GM18519 (cell line): ENCODE data around the gene PTPRN2.

Source experiments
- ATAC-seq: cut with Tn5 transposase; IDR thresholded peaks from one replicate; pipeline ENCODE4 v1.9.1; 2021; ENCODE audit warnings: mild to moderate bottlenecking, moderate library complexity; ENCODE audit not compliant: unreplicated experiment, low FRiP score

PTPRN2 gene

DNA sequence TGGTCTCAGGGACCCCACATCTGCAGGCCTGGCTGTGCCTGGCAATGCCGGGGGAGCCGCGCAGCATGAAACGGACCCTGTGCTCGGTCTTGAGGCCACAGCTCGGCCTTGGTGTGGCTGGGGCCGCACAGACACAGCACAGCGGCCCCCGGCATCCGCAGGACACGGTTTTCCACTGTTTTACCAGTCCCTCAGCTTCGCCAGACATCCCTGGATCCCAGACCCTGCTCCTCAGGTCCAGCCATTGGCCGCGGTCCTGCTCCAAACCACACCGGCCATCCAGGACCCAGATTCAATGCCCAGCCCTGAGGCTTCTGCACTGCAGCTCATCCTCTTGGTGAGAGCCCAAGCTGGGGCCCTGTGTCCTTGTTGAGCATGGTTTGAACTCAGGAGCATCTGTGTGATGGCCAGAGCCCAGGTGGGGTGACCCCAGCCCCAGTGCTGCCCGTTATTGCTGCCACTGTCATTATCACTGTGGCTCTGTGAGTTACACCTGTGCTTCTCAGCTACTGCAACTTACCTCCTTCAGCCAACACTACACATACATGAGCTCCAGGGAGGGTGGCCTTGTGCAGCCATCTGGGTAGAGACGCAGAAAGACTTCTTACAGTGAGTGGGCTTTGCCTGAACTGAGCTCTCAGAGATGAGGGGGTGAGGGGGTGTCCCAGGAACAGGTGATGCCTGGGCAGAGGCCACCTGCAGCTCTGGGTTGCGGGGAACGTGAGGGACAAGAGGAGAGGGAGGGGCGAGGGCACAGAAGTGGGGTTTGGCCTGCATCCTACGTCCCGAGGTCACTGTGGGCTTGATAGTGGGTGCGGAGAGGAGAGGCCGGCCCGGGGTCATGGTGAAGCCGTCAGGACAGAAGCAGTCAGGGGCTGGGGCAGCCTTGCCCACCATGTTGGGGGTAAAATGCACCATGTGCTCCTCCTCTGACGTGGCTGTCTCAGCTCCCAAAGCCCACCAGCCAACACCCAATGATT lies 567.6 kb downstream of the PTPRN2 start:
- ATAC-seq = no peak

DNA sequence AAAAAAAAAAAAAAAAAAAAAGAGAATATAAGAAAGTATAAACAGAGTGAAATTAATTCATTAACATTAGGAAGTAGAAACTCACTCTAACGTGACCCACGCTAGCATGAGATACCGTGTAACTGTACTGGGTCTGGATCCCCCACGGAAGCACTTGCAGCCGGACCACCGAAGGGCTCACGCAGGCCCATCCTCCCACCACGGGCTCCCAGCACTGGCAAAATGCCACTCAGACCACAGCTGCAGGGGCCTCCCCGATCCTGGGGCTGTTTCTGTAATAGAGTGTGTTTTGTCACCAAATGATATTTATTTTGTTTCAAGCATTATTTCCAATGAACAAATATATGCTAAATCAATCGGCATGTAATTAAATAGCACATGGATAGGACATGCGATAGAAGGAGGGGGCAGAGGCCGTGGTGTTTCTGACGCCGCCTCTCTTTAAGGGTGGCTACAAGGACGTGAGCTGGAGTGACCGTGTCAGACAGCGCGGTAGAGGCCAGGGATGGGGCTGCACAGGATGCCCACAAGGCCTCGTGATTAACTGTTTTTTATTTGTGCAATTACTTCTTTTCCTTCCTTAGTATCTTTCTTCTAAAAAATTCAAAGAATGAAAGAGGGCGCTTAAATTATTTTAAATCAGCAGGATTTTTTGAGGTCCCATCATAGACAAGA lies 568.5 kb downstream of the PTPRN2 start:
- ATAC-seq = no peak

DNA sequence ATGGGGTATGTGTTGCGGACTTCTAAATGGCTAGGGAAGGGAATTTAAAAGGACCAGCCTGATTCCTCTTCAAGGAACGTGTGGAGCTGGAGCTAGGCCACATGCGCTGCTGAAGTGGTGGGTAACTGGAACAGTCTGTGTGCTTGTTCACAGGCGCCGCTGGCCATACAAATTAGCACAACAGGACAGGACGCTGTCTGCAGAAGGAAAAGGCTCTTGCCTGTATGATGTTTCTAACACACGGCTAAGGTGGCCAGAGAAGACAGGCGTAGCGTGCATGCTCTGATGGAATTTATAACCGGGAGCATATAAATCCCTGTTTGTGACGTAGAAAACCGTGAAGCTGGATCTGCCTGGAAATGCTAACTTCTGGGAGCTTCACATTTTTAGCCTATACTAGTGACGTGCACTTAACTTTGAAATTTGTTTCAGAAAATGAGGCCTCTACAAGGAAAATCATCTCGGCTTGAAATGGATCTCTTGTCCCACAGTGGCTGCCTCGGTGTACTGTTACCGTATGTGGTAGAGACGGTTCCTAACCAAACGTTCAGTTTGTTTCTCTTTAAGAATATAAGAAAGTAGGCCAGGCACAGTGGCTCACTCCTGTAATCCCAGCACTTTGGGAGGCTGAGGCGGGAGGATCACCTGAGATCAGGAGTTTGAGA lies 569.4 kb downstream of the PTPRN2 start:
- no peak for ATAC-seq

DNA sequence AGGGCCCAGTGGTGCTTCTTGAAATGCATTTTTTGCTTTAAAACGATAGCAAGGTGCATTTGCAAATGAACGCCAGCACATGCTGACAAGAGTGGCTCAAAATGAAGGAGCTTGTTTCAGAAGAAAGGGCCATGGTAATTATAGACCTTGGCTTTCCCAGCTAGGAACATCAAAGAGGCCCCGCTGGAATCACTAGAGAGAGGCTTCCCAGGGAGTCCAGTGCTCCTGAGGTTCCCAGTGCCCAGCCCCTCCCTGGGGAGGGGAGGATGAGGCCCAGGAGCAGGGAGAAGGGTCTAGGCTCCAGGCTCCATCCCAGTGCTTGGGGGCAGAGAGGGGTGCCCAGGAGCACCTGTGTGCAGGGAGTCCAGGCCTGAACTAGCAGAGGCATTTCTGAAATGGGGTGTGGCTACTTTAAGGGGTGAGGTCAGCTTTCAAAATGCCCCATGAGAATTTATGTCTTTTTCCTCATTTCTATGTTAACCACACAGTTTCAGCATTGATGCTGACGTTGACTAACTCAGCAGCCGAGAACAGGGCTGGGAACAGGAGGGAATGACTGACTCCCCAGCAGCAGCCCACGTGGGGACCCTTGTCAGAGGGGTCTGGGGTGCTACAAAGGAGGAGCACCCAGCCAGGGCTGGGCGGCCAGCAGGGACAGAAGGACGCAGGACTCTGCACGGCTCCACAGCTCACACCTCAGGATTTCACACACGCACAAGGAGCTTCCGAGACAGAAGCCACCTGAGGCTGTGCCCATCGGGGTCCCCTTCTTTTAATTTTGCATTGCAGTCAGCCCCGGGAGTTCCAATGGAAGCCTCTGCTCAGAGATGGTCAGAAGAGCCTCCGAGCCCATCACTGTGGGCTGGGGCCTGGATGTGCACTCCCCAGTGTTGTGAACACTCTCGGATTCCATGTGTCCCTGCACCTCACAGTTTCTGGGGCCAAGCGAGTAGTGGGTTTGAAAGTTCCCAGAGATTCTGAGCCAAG lies 570.2 kb downstream of the PTPRN2 start:
- ATAC-seq = no peak

DNA sequence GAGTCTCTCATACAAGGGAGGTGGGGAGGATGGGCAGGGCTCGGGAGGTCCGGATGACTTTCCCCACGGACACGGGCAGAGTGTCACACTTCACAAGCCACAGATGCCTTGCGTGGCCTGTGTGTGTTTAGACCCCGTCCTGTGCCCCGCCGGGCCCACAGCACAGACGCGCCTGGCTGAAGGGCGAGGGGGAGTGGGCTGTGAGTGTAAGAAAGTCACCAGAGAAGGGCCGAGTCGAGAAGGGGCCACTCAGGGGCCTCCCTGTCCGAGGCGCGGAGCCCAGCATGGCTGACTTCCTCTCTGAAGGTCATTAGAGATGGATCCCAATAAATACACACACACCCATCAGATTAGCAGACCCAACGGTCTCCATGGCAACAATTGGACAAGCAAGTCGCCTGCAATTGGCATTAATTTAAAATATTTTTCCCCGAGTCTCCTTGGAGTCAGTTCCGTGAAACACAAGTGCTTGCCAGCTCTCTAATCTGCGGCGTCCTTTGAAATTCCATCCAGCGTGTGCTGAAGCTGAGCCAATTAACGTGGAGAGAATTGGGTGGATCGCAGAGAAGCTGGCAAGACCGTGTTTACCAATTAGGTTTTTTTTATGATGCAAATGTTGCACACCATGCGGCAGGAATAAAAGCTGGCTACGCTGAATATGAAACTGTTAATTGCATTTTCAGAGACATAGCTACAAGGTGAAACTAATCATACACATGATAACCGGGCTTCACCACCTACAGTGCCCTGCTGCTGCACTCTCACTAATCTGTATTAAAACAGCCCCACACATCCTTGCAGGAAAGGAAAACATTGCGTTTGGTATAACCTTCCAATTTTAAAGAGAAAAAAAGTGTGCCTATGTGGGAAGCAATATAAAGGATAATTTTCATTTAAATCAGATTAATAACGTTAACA lies 571.2 kb downstream of the PTPRN2 start:
- no peak for ATAC-seq

DNA sequence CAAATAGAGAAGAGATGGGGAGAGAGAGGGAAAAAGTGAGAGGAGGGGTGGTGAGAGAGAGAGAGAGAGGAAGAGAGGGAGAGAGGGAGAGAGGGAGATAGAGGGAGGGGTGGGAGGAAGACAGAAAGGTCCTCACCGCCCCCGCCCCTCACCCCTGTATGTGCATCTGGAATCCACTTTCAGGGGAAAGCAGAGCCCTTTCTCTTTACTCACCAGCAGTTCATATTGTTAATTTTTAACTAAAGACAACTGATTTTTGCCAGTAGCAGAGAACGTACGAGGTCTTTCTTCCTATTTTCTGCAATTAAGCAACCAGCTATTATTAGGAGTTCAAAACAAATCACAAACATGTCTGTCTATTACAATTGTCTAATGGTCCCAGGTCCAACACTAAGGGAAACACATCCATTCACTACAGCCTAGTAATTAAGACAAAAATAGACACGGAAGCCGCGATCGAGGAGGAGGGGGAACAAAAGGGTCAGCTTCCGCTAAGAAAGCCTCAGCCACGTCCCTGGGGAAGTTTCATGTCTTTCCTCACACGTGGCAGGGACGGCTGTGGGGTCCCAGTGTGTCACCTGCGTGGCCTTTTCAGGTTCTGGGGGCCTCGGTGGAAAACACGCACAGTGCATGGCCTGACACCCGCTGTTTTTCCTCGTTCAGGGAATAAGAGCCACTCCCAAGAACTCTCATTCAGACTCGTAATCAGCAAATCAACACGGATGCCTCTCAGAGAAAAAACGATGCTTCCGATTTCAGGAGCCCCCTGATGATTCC lies 572.0 kb downstream of the PTPRN2 start:
- ATAC-seq = no peak

DNA sequence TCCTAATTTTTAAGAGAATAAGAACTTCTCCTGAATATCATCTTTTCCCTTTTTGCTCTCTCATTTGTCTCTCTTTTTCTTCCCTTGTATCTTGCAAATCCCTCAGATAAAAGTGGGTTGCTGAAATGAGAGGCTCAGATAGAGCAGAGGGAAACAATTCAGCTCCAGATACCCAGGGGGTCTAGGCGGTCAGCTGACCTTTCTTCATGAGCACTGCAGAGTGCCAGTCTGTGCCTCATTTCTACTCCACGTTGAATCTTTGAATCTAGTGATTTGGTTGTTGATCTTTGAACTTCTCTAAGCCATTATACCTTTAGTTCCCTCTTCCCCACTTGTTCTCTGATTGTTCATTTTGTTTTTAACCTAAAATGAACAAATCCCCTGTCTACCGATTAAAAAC lies 572.6 kb downstream of the PTPRN2 start:
- ATAC-seq = no peak

DNA sequence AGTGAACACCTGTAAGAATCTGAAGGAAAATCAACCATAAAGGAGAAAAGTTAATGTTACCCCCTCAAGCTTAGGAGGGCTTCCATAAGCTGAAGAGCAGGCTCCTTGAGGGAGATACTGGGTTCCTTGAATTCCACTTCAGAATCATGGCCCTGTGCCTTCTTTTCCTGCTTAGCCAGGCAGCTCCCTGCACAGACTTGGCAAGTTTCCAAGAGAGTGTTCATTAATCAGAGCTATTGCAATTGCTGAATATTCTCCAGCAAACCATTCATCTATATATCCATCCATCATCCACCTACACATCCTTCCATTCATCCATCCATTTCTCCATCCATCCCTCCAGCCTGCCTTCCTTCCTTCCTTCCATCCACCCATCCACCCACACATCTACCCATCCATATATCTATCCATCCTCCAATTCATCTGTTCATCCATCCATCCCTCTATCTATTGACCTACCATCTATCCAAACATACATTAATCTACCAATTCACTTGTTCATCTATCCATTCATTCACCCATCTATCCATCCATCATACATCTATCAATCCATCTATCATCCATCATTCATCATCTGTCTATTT lies 574.4 kb downstream of the PTPRN2 start:
- no peak for ATAC-seq

DNA sequence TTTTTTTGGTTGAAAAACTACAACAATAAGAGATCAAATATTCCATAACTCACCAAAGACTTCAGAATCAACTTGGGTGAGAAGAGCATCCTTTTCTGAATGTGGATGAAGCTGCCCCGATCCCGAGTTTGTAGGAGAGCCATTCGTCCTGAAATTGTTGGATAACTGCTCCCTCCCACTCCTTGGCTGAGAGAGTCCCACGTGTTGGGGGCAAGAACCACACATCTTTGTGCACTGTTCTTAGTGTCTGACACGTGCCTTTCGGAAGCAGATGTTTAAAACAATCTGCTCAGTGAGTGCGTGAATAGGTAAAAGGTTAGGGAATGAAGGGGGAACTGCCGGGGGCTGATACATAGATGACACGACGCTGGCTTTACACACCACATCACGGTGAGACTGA lies 575.7 kb downstream of the PTPRN2 start:
- no peak for ATAC-seq

DNA sequence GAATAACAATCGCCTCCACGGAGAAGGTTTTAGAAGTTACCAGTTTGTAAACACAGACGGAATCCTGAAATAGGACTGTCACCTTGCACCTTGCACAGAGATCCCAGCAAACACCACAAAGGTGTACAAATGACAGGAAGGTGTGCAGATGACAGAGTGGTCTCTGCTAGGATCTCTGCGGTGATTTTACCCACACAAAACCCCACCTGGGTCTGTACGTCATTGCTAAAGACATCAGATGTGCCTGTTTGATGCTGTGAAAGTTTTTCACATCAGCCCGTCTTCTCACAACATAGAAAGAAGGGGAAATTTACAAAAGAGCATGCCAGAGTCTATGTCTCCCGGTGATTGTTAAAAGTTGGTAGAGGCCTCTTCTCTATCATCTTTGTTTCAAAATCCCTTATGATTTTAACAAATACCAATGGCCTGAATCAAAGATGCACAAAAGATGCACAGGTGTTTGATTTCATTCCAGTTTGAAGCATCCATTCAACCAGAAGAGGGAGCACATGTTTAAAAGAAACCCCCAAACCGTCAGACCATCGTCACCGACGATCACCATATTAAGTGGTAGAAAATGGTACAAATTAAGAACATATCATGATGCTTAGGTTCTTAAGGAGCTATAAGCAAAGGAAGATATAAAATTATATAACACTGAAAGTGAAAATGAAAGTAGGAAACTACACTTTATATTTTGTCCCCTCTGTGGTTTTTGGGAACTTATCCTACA lies 576.5 kb downstream of the PTPRN2 start:
- no peak for ATAC-seq

DNA sequence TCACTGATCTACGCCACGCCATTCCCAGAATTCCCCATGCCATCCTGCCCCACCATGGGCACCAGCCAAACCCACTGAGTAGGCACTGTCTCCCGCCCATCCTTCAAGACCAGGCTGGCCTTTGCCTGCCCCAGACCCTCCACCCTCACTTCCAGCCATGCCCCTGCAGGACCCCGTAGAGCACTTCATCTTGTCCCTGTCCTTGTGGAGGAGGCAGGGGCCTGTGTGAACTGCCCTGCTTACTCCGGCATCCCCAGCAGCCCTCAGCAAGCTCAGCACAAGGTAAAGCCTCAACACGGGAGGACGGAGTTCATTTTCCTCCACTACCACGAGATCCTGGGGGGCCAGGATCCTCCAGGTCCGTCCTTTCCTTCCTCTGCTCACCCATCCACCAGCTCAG lies 577.7 kb downstream of the PTPRN2 start:
- no peak for ATAC-seq

DNA sequence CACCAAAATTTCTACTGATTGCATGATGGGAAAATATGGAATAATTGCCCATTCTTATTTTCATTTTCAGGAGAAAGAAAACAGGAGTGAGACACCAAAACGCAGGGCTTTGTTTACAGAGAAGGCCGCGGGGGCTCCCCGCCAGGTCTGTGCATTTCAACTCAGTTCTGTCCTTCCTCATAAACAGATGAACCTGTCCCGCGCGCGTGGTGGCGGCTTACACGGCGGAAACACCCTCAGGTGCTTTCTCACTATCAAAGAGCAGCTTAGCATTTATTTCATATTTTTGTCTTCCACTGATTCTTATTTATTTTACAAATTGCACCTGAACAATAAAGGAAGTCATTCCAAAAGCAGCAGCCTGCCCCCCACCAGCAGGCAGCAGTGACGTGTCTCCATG lies 579.4 kb downstream of the PTPRN2 start:
- ATAC-seq = no peak

DNA sequence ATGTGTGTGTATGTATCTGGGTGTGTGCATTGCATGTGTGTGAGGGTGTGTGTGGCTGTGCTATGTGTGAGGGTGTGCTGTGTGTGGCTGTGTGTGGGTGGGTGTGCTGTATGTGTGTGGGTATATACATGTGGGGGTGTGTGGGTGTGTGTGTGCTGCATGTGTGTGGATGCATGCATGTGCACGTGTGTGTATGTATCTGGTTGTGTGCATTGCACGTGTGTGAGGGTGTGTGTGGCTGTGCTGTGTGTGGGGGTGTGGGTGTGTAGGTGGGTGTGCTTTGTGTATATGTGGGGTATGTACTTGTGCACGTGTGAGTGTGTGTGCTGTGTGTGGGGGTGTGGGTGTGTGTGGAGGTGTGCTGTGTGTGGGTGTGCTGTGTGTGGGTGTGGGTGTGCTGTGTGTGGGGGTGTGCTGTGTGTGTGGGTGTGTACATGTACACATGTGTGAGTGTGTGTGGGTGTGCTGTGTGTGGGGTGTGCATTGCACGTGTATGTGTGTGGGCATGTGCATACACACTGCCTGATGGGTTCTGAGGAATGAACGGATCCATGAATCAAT lies 579.8 kb downstream of the PTPRN2 start:
- no peak for ATAC-seq

DNA sequence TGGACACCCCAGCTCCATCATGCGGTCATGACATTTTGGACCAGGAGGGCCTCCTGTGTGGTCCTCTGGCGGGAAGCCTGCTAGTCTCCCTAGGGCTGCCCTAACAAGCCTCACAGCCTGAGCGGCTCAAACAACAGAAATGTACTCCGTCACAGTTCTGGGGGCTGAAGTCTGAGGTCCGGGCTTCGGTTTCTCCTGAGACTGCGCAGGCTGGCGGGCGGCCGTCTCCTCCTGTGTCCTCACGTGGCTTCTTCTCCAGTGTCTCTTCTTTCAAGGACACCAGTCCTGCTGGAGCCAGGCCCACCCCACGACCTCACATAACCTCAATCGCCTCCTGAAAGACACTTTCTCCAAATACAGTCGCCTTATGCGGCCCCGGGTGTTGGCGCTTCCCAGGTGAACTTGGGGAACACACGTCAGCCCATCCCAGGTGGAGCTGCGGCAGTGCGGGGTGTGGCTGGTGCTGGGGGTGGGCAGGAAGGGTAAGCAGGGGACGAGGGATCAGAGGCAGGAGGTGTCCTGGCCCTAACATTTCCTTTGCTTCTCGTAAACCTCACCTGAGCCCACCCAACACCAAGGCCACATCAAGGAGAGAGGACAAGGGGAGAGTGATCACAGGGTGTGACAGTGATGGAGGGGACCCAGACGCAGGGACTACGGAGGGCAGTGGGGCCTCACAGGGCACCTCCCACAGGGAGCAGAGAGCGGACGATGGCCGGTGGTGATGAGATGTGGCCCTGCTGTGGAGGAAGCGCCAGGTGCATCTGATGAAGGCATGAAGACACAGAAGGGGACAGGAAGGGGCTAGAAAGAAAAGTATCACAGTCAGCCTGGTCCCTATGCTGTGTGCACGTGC lies 580.6 kb downstream of the PTPRN2 start:
- ATAC-seq = no peak

DNA sequence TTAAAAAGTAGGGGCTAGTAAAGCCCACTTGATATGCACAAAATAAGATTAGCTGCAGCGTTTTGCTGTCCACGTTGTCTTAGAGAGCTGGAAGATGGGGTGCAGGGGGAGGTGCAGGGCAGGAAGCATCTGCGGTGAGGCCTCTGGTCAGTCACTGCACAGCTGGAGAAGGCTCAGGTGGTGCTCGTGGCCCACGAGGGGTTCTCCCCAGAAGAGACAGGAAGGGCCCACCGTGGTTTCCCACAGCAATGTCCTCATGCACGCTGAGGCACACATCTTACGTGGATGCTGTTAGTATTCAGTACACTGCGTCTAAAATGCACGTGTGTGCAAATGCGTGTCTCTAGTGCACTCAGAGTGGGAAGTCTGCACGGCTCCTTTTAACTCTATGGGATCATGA lies 582.1 kb downstream of the PTPRN2 start:
- ATAC-seq = no peak

DNA sequence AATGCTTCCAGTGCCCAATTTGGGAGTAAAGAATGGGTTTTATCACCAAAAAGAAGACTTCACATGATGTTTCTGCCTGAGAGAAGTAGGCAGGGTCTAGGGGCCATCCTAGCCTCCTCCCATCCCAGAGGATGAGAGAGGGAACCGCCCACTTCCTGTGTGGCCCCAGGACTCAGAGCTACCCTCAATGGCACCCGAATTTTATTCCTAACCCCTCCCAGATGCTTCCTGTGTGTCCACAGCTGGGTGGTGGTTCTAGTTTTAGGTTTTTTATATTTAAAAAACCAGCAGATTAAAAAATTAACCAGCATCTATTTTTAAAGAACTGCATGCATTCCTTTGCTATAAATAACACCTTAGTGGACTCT lies 583.5 kb downstream of the PTPRN2 start:
- no peak for ATAC-seq
